ENCODE measurements around the gene UCK2. TPM values are rescaled to one million over a fixed set of nuclear protein-coding genes. Genes with fewer than 3 reads are reported as not detected.

The UCK2 gene
- polyA plus RNA-seq, 2 of the 4 experiments (the other 2 are of a cell fraction) = 72.4 to 98.9 TPM

DNA sequence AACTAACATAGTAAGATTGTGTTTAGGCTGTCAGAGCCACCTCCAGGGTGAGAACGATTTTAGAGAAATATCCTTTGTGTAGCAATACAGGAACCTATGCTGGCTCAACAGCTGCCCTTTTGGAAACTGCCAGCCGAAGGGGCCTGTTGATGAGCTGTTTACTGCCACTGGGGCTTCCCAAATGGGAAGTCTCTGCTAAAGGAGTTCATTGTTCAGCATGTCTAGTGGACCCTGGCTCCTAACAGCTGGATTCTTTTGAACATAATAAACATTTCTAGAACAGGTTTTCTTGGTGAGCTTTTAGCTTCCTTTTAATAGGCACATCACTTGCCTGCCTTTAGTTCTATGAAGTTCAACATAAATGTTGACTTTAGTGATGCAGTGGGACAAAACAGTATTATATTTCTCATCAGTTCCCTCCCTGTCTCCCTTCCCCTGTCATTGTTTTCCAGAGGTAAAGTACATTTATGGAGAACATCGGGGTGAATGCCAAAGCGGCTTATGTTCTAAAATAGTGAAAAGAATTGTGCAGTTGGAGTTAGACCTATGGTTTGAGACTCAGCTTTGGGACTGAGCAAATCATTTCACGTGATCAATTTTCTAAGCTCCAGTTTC lies 57.4 kb downstream of the UCK2 start:
- no peak; a peak in 3 of 6 replicates for ATAC-seq
- CTCF ChIA-PET = interaction anchor here (1.2 to 2.9 kb wide), 4 partner anchors 10 to 166 kb away, joined by 3 to 17 read pairs (median 4); no protein-coding TSS in a partner anchor
- Histone ChIP-seq H3K9me3 (no peaks in the 10 kb centered on the region), H3K4me3 (no peak overlapping the region), H3K4me1 (peaks cover 23% of the 10 kb centered on the region), H3K4me2 (no peak overlapping the region), H3K27ac (no peak overlapping the region)
- no peak for FAIRE-seq
- POLR2A ChIA-PET = no interaction called here
- DNase-seq (ENCODE audit: low read depth in 1 of 2, low spot score in 1 of 2) = no peak
- WGBS (ENCODE audit: missing lambda C conversion rate) = 68% methylated on average over 5 of the region's 5 CpGs
- TF ChIP-seq, protein P1, sequence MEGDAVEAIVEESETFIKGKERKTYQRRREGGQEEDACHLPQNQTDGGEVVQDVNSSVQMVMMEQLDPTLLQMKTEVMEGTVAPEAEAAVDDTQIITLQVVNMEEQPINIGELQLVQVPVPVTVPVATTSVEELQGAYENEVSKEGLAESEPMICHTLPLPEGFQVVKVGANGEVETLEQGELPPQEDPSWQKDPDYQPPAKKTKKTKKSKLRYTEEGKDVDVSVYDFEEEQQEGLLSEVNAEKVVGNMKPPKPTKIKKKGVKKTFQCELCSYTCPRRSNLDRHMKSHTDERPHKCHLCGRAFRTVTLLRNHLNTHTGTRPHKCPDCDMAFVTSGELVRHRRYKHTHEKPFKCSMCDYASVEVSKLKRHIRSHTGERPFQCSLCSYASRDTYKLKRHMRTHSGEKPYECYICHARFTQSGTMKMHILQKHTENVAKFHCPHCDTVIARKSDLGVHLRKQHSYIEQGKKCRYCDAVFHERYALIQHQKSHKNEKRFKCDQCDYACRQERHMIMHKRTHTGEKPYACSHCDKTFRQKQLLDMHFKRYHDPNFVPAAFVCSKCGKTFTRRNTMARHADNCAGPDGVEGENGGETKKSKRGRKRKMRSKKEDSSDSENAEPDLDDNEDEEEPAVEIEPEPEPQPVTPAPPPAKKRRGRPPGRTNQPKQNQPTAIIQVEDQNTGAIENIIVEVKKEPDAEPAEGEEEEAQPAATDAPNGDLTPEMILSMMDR (IDR thresholded peaks at IDR 0.05) = no peak
- TF ChIP-seq ZFP36 (IDR thresholded peaks at IDR 0.05; ENCODE audit: borderline replicate concordance, partially characterized antibody) (no peak), MAFK (IDR thresholded peaks at IDR 0.05; ENCODE audit: partially characterized antibody) (no peak), CBX2 (IDR thresholded peaks at IDR 0.05; ENCODE audit: borderline replicate concordance, low read depth) (no peak), RARB (CRISPR knock-in tag; IDR thresholded peaks at IDR 0.05) (no peak), ZNF302 (CRISPR knock-in tag; IDR thresholded peaks at IDR 0.05) (no peak)

DNA sequence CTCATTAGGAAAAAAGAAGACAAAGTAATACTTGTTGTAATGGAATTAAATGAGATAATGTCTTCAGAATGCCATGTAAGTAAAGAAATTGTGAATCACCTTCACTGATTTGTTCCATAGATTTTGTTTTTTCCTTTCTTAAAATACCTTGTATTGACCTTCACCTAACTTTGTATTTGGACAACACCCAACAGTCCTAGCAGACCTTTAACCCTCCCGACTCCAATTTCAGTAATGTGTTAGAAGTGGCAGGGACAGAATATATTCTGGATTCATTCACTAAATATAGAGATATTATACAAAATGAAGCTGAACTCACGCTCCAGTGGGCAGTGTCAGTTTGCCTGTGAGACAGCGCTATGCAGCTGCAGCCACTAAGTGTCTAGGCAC lies 57.9 kb downstream of the UCK2 start:
- 97% methylated on average over 3 of the region's 3 CpGs for WGBS (ENCODE audit: missing lambda C conversion rate)
- Histone ChIP-seq H3K4me3 (no peak overlapping the region), H3K4me2 (no peak overlapping the region), H3K9me3 (no peaks in the 10 kb centered on the region), H3K4me1 (peaks cover 23% of the 10 kb centered on the region), H3K27ac (no peak overlapping the region)
- no peak for DNase-seq (ENCODE audit: low read depth in 1 of 2, low spot score in 1 of 2)
- ChIA-PET CTCF (interaction anchor here (1.2 to 2.9 kb wide), 4 partner anchors 10 to 166 kb away, joined by 3 to 17 read pairs (median 4); no protein-coding TSS in a partner anchor), POLR2A (no interaction called here)
- FAIRE-seq = no peak
- TF ChIP-seq, protein P2, sequence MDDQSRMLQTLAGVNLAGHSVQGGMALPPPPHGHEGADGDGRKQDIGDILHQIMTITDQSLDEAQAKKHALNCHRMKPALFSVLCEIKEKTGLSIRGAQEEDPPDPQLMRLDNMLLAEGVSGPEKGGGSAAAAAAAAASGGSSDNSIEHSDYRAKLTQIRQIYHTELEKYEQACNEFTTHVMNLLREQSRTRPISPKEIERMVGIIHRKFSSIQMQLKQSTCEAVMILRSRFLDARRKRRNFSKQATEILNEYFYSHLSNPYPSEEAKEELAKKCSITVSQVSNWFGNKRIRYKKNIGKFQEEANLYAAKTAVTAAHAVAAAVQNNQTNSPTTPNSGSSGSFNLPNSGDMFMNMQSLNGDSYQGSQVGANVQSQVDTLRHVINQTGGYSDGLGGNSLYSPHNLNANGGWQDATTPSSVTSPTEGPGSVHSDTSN (IDR thresholded peaks at IDR 0.05) = no peak
- TF ChIP-seq, protein P3, sequence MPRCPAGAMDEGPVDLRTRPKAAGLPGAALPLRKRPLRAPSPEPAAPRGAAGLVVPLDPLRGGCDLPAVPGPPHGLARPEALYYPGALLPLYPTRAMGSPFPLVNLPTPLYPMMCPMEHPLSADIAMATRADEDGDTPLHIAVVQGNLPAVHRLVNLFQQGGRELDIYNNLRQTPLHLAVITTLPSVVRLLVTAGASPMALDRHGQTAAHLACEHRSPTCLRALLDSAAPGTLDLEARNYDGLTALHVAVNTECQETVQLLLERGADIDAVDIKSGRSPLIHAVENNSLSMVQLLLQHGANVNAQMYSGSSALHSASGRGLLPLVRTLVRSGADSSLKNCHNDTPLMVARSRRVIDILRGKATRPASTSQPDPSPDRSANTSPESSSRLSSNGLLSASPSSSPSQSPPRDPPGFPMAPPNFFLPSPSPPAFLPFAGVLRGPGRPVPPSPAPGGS (IDR thresholded peaks at IDR 0.05) = no peak
- no peak for TF ChIP-seq ZNF302 (CRISPR knock-in tag; IDR thresholded peaks at IDR 0.05)
- TF ChIP-seq, protein P4, sequence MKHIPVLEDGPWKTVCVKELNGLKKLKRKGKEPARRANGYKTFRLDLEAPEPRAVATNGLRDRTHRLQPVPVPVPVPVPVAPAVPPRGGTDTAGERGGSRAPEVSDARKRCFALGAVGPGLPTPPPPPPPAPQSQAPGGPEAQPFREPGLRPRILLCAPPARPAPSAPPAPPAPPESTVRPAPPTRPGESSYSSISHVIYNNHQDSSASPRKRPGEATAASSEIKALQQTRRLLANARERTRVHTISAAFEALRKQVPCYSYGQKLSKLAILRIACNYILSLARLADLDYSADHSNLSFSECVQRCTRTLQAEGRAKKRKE (CRISPR knock-in tag; IDR thresholded peaks at IDR 0.05; ENCODE audit: low read depth) = no peak
- no peak for TF ChIP-seq RFX5 (IDR thresholded peaks at IDR 0.05)
- TF ChIP-seq, protein P5, sequence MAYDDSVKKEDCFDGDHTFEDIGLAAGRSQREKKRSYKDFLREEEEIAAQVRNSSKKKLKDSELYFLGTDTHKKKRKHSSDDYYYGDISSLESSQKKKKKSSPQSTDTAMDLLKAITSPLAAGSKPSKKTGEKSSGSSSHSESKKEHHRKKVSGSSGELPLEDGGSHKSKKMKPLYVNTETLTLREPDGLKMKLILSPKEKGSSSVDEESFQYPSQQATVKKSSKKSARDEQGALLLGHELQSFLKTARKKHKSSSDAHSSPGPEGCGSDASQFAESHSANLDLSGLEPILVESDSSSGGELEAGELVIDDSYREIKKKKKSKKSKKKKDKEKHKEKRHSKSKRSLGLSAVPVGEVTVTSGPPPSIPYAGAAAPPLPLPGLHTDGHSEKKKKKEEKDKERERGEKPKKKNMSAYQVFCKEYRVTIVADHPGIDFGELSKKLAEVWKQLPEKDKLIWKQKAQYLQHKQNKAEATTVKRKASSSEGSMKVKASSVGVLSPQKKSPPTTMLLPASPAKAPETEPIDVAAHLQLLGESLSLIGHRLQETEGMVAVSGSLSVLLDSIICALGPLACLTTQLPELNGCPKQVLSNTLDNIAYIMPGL (CRISPR knock-in tag; IDR thresholded peaks at IDR 0.05; ENCODE audit: borderline replicate concordance) = no peak
- no peak for TF ChIP-seq CBX2 (IDR thresholded peaks at IDR 0.05; ENCODE audit: borderline replicate concordance, low read depth)
- no peak for TF ChIP-seq HEYL (CRISPR knock-in tag; IDR thresholded peaks at IDR 0.05)
- TF ChIP-seq MAZ (IDR thresholded peaks at IDR 0.05; ENCODE audit: borderline replicate concordance, low read depth, low read length) = no peak
- TF ChIP-seq CHD2 (IDR thresholded peaks at IDR 0.05; ENCODE audit: low read length, partially characterized antibody) = no peak
- no peak for TF ChIP-seq ZFP36 (IDR thresholded peaks at IDR 0.05; ENCODE audit: borderline replicate concordance, partially characterized antibody)
- TF ChIP-seq EP300 (IDR thresholded peaks at IDR 0.05) = no peak
- no peak for TF ChIP-seq FOSB (CRISPR knock-in tag; IDR thresholded peaks at IDR 0.05)
- TF ChIP-seq NR3C1 (IDR thresholded peaks at IDR 0.05) = no peak
- ATAC-seq = no peak

All from A549 (cell line).